Thymus (tissue), 11 donors: ENCODE data around the gene HCFC2. TPM values are rescaled to one million over a fixed set of nuclear protein-coding genes. Genes with fewer than 3 reads are reported as not detected.

ENCODE experiments used
- DNase-seq, 9 donors: peaks; one replicate each; pipeline ENCODE4 v3.0.0-alpha.2; 2013; ENCODE audit warnings: low spot score in 9 of 9, low read depth in 6 of 9, missing footprints in 1 of 9
- H3K27ac ChIP-seq, 2 donors: one replicate each; pipeline ENCODE4 v1.5.1; 2013; ENCODE audit warnings: control low read depth in 1 of 2, low read depth in 1 of 2, low read length in 1 of 2, mild to moderate bottlenecking in 1 of 2, moderate library complexity in 1 of 2
- H3K27me3 ChIP-seq, 2 donors: one replicate each; pipeline ENCODE4 v1.5.1; 2013; ENCODE audit warnings: low read length in 1 of 2; ENCODE audit not compliant: control insufficient read depth in 2 of 2, insufficient read depth in 1 of 2
- H3K36me3 ChIP-seq, 2 donors: one replicate each; pipeline ENCODE4 v1.5.1; 2013; ENCODE audit warnings: low read length in 1 of 2, mild to moderate bottlenecking in 1 of 2, moderate library complexity in 1 of 2; ENCODE audit not compliant: control insufficient read depth in 2 of 2, insufficient read depth in 2 of 2
- H3K4me1 ChIP-seq, 2 donors: one replicate each; pipeline ENCODE4 v1.5.1; 2013; ENCODE audit warnings: low read length in 2 of 2; ENCODE audit not compliant: control insufficient read depth in 2 of 2, insufficient read depth in 2 of 2
- H3K4me3 ChIP-seq, 2 donors: one replicate each; pipeline ENCODE4 v1.5.1; 2013; ENCODE audit warnings: low read length in 2 of 2, control low read depth in 1 of 2, mild to moderate bottlenecking in 1 of 2
- H3K9me3 ChIP-seq, 2 donors: one replicate each; pipeline ENCODE4 v1.5.1; 2013; ENCODE audit warnings: low read length in 1 of 2, mild to moderate bottlenecking in 1 of 2; ENCODE audit not compliant: control insufficient read depth in 2 of 2, insufficient read depth in 1 of 2
- WGBS: extraction: QIAGEN DNeasy Blood & Tissue Kit; methylation state at CpG from one replicate; pipeline ENCODE4 v1.1.7; 2013; 5-methylcytosine and 5-hydroxymethylcytosine counted together
- polyA plus RNA-seq: library from polyadenylated mRNA; stranded (reverse); fragments of 200-250 nt; gene quantifications from one replicate; pipeline ENCODE4 v1.2.3, GENCODE V29; 2013
- total RNA-seq: library from RNA; stranded (reverse); fragments of 120-200 nt; gene quantifications from one replicate; pipeline ENCODE4 v1.2.4, GENCODE V29; 2013
- donor health status: healthy.

Gene HCFC2
- total and polyA plus RNA-seq, 2 donors, result 13.8 to 13.9 TPM

- H3K4me1 ChIP-seq, result no peaks in the 10 kb centered on the region
- no peaks in the 10 kb centered on the region for H3K9me3 ChIP-seq
- H3K27me3 ChIP-seq, result no peaks in the 10 kb centered on the region
- no peak overlapping the region for H3K4me3 ChIP-seq
- H3K36me3 ChIP-seq, result no peaks in the 10 kb centered on the region
- no peak for DNase-seq
- no peak overlapping the region for H3K27ac ChIP-seq
These were observed 88.4 kb downstream of the HCFC2 start for GRCh38 chr12:104152685-104153241.

DNA sequence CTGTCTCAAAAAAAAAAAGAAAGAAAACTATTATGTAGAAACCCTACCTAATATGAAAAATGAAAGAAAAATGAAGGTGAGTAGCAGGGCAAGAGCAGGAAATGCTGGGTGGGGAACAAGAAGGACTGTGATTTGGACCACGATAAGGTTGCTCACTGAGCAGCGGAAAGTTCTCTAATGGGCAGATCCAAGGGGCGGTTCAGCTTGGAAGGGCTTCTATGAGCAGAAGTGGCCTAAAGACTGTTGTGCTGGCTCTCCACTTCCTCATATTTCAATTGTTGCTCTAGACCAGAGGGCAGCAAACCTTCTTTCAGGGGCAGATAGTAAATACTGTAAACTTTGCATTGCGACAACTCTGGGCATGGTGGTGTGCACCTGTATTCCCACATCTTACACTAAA lies 90.0 kb downstream of the HCFC2 start:
- no peaks in the 10 kb centered on the region for H3K27me3 ChIP-seq
- no peak overlapping the region for H3K27ac ChIP-seq
- H3K4me1 ChIP-seq, result no peaks in the 10 kb centered on the region
- no peak for DNase-seq
- no peak overlapping the region for H3K4me3 ChIP-seq
- 71% methylated on average over 4 of the region's 4 CpGs for WGBS
- H3K36me3 ChIP-seq, result no peaks in the 10 kb centered on the region
- H3K9me3 ChIP-seq, result no peaks in the 10 kb centered on the region

DNA sequence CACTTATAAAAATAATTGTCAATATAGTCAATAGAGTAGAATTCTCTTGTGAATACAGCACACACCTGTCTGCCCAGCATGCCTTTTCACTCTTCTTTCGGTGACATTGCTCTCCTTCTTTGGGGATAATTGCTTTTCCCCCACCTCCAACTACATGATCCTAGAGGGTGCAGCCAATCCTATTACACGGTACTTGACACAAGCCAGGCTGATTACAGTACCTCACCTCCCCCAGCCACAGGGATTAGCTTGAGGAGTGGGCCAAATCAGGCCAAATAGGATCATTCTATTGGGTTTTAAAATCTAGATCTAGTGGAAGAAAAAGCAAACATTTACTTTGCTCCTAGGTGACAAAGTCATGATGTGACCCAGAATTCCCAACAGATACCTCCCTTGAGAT lies 90.5 kb downstream of the HCFC2 start:
- no peaks in the 10 kb centered on the region for H3K27me3 ChIP-seq
- H3K9me3 ChIP-seq, result no peaks in the 10 kb centered on the region
- H3K4me1 ChIP-seq, result no peaks in the 10 kb centered on the region
- H3K36me3 ChIP-seq, result no peaks in the 10 kb centered on the region
- no peak for DNase-seq
- WGBS, result 97% methylated on average over 2 of the region's 2 CpGs
- no peak overlapping the region for H3K27ac ChIP-seq
- H3K4me3 ChIP-seq, result no peak overlapping the region

Other genes starting within 250 kb of the HCFC2 start
- 1.6 TPM for gene NT5DC3, start 223.3 kb upstream of the HCFC2 start, total RNA-seq
- gene NT5DC3, start 223.3 kb upstream of the HCFC2 start, polyA plus RNA-seq, result 2.1 TPM
- 467 TPM for gene HSP90B1, start 134.1 kb upstream of the HCFC2 start, total RNA-seq
- 309 TPM for gene HSP90B1, start 134.1 kb upstream of the HCFC2 start, polyA plus RNA-seq
- gene TDG, start 98.7 kb upstream of the HCFC2 start, total RNA-seq, result 50.9 TPM
- 26.9 TPM for gene TDG, start 98.7 kb upstream of the HCFC2 start, polyA plus RNA-seq
- gene GLT8D2, start 14.3 kb upstream of the HCFC2 start, total RNA-seq, result 1.4 TPM
- 2.4 TPM for gene GLT8D2, start 14.3 kb upstream of the HCFC2 start, polyA plus RNA-seq
- gene NFYB, start 73.7 kb downstream of the HCFC2 start, total RNA-seq, result 55.1 TPM
- gene NFYB, start 73.7 kb downstream of the HCFC2 start, polyA plus RNA-seq, result 37.1 TPM
- 68.0 TPM for gene TXNRD1, start 151.2 kb downstream of the HCFC2 start, total RNA-seq
- gene TXNRD1, start 151.2 kb downstream of the HCFC2 start, polyA plus RNA-seq, result 28.2 TPM
- gene EID3, start 239.2 kb downstream of the HCFC2 start, total RNA-seq, result 4.2 TPM
- 7.8 TPM for gene EID3, start 239.2 kb downstream of the HCFC2 start, polyA plus RNA-seq